Bronchial epithelial cell (primary cell): ENCODE data around the gene PGA3. TPM values are rescaled to one million over a fixed set of nuclear protein-coding genes. Genes with fewer than 3 reads are reported as not detected.
"Not testable (repeated sequence)": the region's sequence is repeated elsewhere in the genome, so short reads cannot be mapped to it uniquely, and the experiment has no call there.

Source experiments
- DNase-seq: peaks from one replicate; pipeline ENCODE4 v3.0.0-alpha.2; 2010; ENCODE audit warnings: low read depth
- FAIRE-seq: peaks from 2 replicates; lab custom pipeline; 2011; peaks lifted over from hg19 to GRCh38; lab: Jason Lieb, UNC
- H3K27me3 ChIP-seq: 2 replicates; pipeline ENCODE4 v1.5.1; 2011; ENCODE audit warnings: low read length; ENCODE audit not compliant: control insufficient read depth, insufficient read depth
- H3K36me3 ChIP-seq: 2 replicates; pipeline ENCODE4 v1.5.1; 2011; ENCODE audit warnings: low read length; ENCODE audit not compliant: control insufficient read depth, insufficient read depth
- H3K4me3 ChIP-seq: 2 replicates; pipeline ENCODE4 v1.5.1; 2011; ENCODE audit warnings: mild to moderate bottlenecking, low read depth, low read length, control low read depth
- total RNA-seq: library from RNA; depleted of rRNA; stranded (reverse); fragments of >200 nt; gene quantifications from 2 replicates; pipeline ENCODE4 v1.2.1, GENCODE V29; 2014
- TF ChIP-seq, protein P1 (sequence below): IDR thresholded peaks from 2 replicates; pipeline ENCODE4 v1.5.1; 2011; ENCODE audit warnings: mild to moderate bottlenecking, moderate library complexity, low read length, control low read depth, inconsistent platforms; ENCODE audit not compliant: insufficient read depth, severe bottlenecking

PGA3 gene
- not detected in 2 replicates for total RNA-seq

DNA sequence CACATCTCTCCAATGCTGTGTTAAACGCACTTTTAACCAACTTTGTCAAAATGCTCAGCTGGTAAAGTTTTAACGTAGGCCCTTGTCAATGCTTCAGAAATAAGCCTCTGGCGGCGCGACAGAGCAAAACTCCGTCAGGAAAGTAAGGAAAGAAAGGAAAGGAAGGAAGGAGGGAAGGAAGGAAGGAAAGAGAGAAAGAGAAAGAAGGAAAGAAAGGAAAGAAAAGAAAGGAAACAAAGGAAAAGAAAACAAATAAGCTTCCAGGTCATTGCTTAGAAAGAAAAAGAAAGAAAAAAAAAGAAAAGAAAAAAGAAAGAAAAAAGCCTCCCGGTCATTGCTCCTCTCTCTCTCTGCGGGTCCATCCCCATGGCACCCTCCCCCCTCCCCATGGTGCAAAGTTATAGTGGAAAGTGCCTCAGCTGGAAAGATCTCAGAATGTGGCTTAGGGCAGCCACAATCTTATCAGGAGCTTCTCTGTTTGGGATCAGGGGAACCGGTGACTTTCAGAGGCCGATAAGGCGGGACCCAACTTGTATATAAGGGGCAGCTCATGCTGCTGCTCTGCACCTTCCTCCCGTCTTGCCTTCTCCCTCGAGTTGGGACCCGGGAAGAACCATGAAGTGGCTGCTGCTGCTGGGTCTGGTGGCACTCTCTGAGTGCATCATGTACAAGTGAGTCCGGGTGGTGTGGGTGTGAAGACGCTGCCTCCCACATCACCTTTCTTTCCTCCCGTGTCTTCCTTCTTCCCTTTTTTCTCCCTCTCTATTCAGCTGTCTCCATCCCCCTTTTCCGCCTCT, at the start of gene PGA3:
Gene PGA3, plus strand, starts transcription at position 566 of the 797 bp plus-strand sequence. Its CDS starts 50 bp downstream, at position 616.
- FAIRE-seq, H3K4me3 ChIP-seq, DNase-seq, H3K27me3 ChIP-seq, H3K36me3 ChIP-seq: not testable (repeated sequence)

GRCh38 chr11:61153593-61154095, 49.7 kb upstream of the PGA3 start:
- FAIRE-seq (no peak), DNase-seq (no peak)
- TF ChIP-seq, protein P1, sequence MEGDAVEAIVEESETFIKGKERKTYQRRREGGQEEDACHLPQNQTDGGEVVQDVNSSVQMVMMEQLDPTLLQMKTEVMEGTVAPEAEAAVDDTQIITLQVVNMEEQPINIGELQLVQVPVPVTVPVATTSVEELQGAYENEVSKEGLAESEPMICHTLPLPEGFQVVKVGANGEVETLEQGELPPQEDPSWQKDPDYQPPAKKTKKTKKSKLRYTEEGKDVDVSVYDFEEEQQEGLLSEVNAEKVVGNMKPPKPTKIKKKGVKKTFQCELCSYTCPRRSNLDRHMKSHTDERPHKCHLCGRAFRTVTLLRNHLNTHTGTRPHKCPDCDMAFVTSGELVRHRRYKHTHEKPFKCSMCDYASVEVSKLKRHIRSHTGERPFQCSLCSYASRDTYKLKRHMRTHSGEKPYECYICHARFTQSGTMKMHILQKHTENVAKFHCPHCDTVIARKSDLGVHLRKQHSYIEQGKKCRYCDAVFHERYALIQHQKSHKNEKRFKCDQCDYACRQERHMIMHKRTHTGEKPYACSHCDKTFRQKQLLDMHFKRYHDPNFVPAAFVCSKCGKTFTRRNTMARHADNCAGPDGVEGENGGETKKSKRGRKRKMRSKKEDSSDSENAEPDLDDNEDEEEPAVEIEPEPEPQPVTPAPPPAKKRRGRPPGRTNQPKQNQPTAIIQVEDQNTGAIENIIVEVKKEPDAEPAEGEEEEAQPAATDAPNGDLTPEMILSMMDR, result no peak
- Histone ChIP-seq H3K4me3 (no peak overlapping the region), H3K27me3 (no peaks in the 10 kb centered on the region), H3K36me3 (no peaks in the 10 kb centered on the region)

DNA sequence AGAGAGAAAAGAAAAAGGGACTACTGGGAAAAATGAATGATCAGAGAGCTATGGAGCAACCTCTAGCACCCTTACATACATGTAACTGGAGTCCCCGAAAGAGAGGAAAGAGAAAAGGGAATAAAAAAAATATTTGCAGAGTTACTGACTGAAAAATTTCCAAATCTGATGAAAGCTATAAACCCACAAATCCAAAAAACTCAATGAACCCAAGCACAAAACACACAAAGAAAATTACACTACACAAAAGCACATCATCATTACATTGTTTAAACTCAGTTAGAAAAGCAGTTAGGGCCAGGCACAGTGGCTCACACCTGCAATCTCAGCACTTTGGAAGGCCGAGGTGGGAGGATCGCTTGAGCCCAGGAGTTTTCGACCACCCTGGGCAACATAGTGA, 48.8 kb upstream of the PGA3 start:
- Histone ChIP-seq H3K4me3 (no peak overlapping the region), H3K36me3 (no peaks in the 10 kb centered on the region), H3K27me3 (no peaks in the 10 kb centered on the region)
- no peak for FAIRE-seq
- DNase-seq, result no peak
- TF ChIP-seq, protein P1, result no peak

DNA sequence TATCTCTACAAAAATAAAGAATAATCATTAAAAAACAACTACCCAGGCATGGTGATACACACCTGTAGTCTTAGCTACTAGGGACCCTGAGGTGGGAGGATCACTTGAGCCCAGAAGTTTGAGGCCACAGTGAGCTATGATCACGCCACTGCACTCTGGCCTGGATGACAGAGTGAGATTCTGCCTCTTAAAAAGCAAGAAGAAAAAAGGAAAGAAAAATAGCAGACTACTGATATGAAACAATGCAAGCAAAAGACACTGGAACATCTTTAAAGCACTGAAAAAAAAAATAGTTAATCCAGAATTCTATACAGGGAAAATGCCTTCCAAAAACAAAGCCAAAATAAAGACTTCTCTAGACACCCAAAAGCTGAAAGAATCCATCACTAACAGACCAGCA, 48.0 kb upstream of the PGA3 start:
- H3K27me3 ChIP-seq, result no peaks in the 10 kb centered on the region
- DNase-seq (no peak), FAIRE-seq (no peak)
- no peak overlapping the region for H3K4me3 ChIP-seq
- TF ChIP-seq, protein P1, result no peak
- H3K36me3 ChIP-seq, result no peaks in the 10 kb centered on the region

DNA sequence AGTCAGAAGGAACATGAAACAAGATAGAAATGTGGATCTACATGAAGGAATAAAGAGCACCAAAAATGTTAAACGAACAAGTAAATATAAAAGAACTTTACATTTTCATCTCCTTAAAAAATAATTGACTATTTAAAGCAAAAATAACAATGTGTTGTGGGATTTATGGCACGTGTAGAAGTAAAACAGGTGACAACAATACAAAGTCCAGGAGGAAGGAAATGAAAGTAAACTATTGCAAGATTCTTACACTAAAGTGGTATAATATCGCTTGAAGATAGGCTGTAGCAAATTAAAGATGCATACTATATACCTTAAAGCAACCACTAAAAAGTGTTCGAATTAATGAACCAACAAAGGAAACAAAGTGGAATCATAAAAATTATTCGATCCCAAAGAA, 47.6 kb upstream of the PGA3 start:
- H3K4me3 ChIP-seq, result no peak overlapping the region
- DNase-seq, result no peak

GRCh38 chr11:61157743-61158142, 45.6 kb upstream of the PGA3 start:
- FAIRE-seq, result no peak
- TF ChIP-seq, protein P1, result no peak
- Histone ChIP-seq H3K4me3 (no peak overlapping the region), H3K27me3 (no peaks in the 10 kb centered on the region), H3K36me3 (no peaks in the 10 kb centered on the region)
- no peak for DNase-seq

More for the DNA sequence above, 47.6 kb upstream of the PGA3 start:
- no peak for FAIRE-seq
- Histone ChIP-seq H3K27me3 (no peaks in the 10 kb centered on the region), H3K36me3 (no peaks in the 10 kb centered on the region)
- TF ChIP-seq, protein P1, result no peak
